GM23248 (cell line): ENCODE results near the gene TFIP11. TPM values are rescaled to one million over a fixed set of nuclear protein-coding genes. Genes with fewer than 3 reads are reported as not detected.

Experiments
- DNase-seq: peaks from one replicate; pipeline ENCODE4 v3.0.0-alpha.2; 2015
- H2AFZ ChIP-seq: fragments of 200-600 bp; sonication (generic); 2 replicates; pipeline ENCODE4 v1.6.1; 2016; ENCODE audit warnings: antibody characterized with exemption
- H3F3A ChIP-seq: fragments of 200-600 bp; sonication (generic); 2 replicates; pipeline ENCODE4 v1.6.1; 2016; ENCODE audit warnings: mild to moderate bottlenecking, antibody characterized with exemption, mixed run types; ENCODE audit not compliant: insufficient read depth
- H3K27ac ChIP-seq: fragments of 200-600 bp; sonication (generic); 2 replicates; pipeline ENCODE4 v1.5.1; 2016; ENCODE audit warnings: mild to moderate bottlenecking
- H3K27me3 ChIP-seq: fragments of 200-600 bp; sonication (generic); replicated peaks from 2 replicates; pipeline ENCODE4 v1.6.1; 2016; ENCODE audit warnings: mild to moderate bottlenecking; ENCODE audit not compliant: insufficient read depth
- H3K36me3 ChIP-seq: fragments of 200-600 bp; sonication (generic); 2 replicates; pipeline ENCODE4 v1.6.1; 2016; ENCODE audit warnings: low read depth, mild to moderate bottlenecking
- H3K4me1 ChIP-seq: fragments of 200-600 bp; sonication (generic); 2 replicates; pipeline ENCODE4 v1.6.1; 2016; ENCODE audit warnings: mild to moderate bottlenecking; ENCODE audit not compliant: insufficient read depth
- H3K4me2 ChIP-seq: fragments of 200-600 bp; sonication (generic); one replicate; pipeline ENCODE4 v1.6.1; 2016; ENCODE audit warnings: mild to moderate bottlenecking; ENCODE audit not compliant: unreplicated experiment
- H3K4me3 ChIP-seq: fragments of 200-600 bp; sonication (generic); 2 replicates; pipeline ENCODE4 v1.5.1; 2016; ENCODE audit warnings: mild to moderate bottlenecking
- H3K79me2 ChIP-seq: fragments of 200-600 bp; sonication (generic); 2 replicates; pipeline ENCODE4 v1.6.1; 2016; ENCODE audit warnings: mild to moderate bottlenecking; ENCODE audit not compliant: insufficient read depth
- H3K9ac ChIP-seq: fragments of 200-600 bp; sonication (generic); 2 replicates; pipeline ENCODE4 v1.6.1; 2016; ENCODE audit warnings: mild to moderate bottlenecking
- H3K9me2 ChIP-seq: fragments of 200-600 bp; sonication (generic); 2 replicates; pipeline ENCODE4 v1.6.1; 2016; ENCODE audit warnings: mixed run types, mild to moderate bottlenecking, moderate library complexity; ENCODE audit not compliant: insufficient read depth
- H3K9me3 ChIP-seq: fragments of 200-600 bp; sonication (generic); one replicate; pipeline ENCODE4 v1.6.1; 2017; ENCODE audit warnings: low read depth
- H4K20me1 ChIP-seq: fragments of 200-600 bp; sonication (generic); 2 replicates; pipeline ENCODE4 v1.6.0; 2016; ENCODE audit not compliant: insufficient read depth
- EZH2 ChIP-seq: fragments of 200-600 bp; sonication (generic); IDR thresholded peaks from 2 replicates; pipeline ENCODE4 v1.6.1; 2018; ENCODE audit warnings: antibody characterized with exemption, mild to moderate bottlenecking; ENCODE audit not compliant: insufficient read depth, poor library complexity, severe bottlenecking
- EZH2phosphoT487 ChIP-seq: fragments of 200-600 bp; sonication (generic); IDR thresholded peaks from 2 replicates; pipeline ENCODE4 v1.6.1; 2018; ENCODE audit warnings: antibody characterized with exemption, moderate library complexity, mild to moderate bottlenecking, low read depth; ENCODE audit not compliant: insufficient read depth
- WGBS, 2 experiments: methylation state at CpG; one replicate each; pipeline ENCODE4 v1.1.6; 2015 to 2017; ENCODE audit warnings: low lambda C conversion rate in 2 of 2, low coverage in 1 of 2; ENCODE audit errors: missing lambda C conversion rate in 2 of 2; 5-methylcytosine and 5-hydroxymethylcytosine counted together
- in situ Hi-C: fragments of 300-500 bp; cut with MboI; formaldehyde crosslinking; loops from 2 replicates; pipeline ENCODE4 v1.15.0; 2020
- polyA plus RNA-seq: library from polyadenylated mRNA; unstranded; fragments of >200 nt; fragmentation: Nextera tagmentation; extraction: Ambion mirVana; gene quantifications from 2 replicates; pipeline ENCODE4 v1.2.1, GENCODE V29; 2016
- total RNA-seq: library from RNA; depleted of rRNA; stranded (reverse); fragments of >200 nt; shearing (Covaris generic); gene quantifications from 2 replicates; pipeline ENCODE4 v1.2.3, GENCODE V29; 2014

The TFIP11 gene
- total and polyA plus RNA-seq, 2 experiments from 2014 or later: 23.1 to 41.9 TPM

DNA sequence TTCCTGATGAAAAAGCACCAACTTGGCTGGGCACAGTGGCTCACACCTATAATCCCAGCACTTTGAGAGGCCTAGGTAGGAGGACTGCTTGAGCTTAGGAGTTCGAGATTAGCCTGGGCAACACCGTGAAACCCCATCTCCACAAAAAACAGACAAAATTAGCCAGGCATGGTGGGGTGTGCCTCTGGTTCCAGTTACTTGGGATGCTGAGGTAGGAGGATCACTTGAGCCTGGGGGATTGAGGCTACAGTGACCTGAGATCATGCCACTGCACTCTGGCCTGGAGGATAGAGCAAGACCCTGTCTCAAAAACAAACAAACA is 31.7 kb downstream of the TFIP11 start:
- in situ Hi-C loops: no loop called here
- no peaks in the 10 kb centered on the region for H4K20me1 ChIP-seq
- DNase-seq: no peak
- H3K79me2 ChIP-seq: peaks cover 58% of the 10 kb centered on the region
- TF ChIP-seq EZH2 (no peak), EZH2phosphoT487 (no peak)
- H3K4me1 ChIP-seq: peaks cover 20% of the 10 kb centered on the region
- no peaks in the 10 kb centered on the region; the same call in 1 of the 2 replicates for H3F3A ChIP-seq
- no peak overlapping the region for H3K4me3 ChIP-seq
- H2AFZ ChIP-seq: no peak overlapping the region
- 100% methylated on average over 2 of the region's 2 CpGs for WGBS, 2 experiments
- H3K9me3 ChIP-seq: no peaks in the 10 kb centered on the region
- H3K36me3 ChIP-seq: no peaks in the 10 kb centered on the region
- H3K27me3 ChIP-seq: no peaks in the 10 kb centered on the region
- no peak overlapping the region for H3K9ac ChIP-seq
- no peak overlapping the region for H3K4me2 ChIP-seq
- H3K9me2 ChIP-seq: no peaks in the 10 kb centered on the region
- no peak overlapping the region for H3K27ac ChIP-seq

DNA sequence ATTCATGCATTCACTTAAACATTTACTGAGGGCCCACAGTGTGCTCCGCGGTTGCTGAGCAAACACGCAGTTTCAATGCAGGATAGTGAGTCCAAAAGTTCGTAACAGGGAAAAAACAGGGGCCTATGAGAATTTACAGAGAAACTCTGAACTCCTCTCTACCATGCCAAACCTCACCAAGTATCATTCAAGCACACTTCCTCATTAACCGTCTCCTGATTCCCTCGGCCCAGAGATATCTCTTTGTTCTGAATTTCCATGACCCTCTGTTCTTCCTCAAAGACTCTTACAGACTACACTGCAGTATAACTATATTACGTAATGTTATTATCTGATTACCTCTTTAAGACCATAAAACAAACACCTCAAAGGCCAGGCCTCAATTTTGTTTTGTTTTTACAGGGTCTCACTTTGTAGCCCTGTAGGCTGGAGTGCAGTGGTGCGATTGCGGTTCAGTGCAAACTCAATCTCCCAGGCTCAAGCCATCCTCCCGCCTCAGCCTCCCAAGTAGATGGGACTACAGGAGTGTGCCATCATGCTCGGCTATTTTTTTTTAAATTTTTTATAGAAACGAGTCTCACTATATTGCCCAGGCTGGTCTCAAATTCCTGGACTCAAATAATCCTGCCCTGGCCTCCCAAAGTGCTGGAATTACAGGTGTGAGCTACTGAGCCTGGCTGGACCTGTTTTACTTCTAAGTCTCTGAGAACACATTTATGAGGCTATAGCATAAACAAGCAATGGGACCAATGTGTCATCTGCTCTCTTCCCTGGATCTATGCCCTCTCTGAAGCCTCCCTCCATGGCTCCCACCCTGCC is 32.3 kb downstream of the TFIP11 start:
- TF ChIP-seq EZH2: no peak
- TF ChIP-seq EZH2phosphoT487: no peak
- Histone ChIP-seq H3K4me1 (peaks cover 16% of the 10 kb centered on the region), H3K9me2 (no peaks in the 10 kb centered on the region), H4K20me1 (no peaks in the 10 kb centered on the region), H3K9ac (no peak overlapping the region), H3K9me3 (no peaks in the 10 kb centered on the region), H3K4me2 (no peak overlapping the region), H3K4me3 (no peak overlapping the region), H3K79me2 (peaks cover 52% of the 10 kb centered on the region), H3K36me3 (no peaks in the 10 kb centered on the region), H3F3A (no peaks in the 10 kb centered on the region; the same call in 1 of the 2 replicates), H3K27me3 (no peaks in the 10 kb centered on the region), H2AFZ (no peak overlapping the region), H3K27ac (no peak overlapping the region)
- WGBS, 2 experiments: 88 to 90% methylated on average over 12 of the region's 12 CpGs
- in situ Hi-C loops: no loop called here
- no peak for DNase-seq

DNA sequence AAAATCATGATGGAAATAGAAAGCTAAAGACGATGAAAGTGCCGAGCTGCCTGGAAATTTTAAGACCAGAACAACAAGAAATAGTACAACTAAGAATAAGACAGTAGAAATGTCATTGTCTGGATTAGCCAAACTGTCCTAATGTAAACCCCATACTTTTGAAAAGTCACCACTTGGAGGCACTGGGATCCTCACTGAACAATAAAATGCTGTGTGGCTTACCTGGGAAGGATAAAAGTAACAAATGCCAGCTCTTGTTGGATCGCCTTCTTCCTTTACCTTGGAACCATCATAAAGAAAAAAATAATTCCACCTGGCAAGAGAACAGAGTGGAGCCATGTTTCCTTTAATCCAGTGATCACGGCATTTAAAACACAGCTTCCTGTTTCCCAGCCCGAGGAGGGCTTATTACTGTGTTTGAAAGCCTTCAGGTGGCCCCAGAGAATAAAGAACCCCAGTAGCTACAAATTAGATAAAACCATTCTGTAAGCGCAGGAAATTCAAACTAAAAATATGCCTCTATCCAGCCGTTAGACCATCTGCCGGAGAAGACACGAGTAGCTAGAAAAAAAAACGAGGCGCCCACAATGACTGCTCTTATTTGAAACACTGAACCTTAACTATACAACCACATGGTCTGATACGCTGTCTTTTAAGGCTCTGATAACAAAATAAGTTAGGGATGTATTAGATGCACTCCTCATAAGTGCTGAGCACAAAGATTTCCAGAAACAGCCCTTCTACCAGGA is 33.1 kb downstream of the TFIP11 start:
- Histone ChIP-seq H3K4me2 (no peak overlapping the region), H3K4me3 (no peak overlapping the region), H3K27ac (no peak overlapping the region), H3K36me3 (no peaks in the 10 kb centered on the region), H3K9me3 (no peaks in the 10 kb centered on the region), H2AFZ (no peak overlapping the region), H3K4me1 (peaks cover 9% of the 10 kb centered on the region), H3K27me3 (no peaks in the 10 kb centered on the region), H3K9ac (no peak overlapping the region), H4K20me1 (no peaks in the 10 kb centered on the region), H3K79me2 (peaks cover 47% of the 10 kb centered on the region), H3K9me2 (no peaks in the 10 kb centered on the region), H3F3A (no peaks in the 10 kb centered on the region)
- TF ChIP-seq EZH2: no peak
- TF ChIP-seq EZH2phosphoT487: no peak
- DNase-seq: no peak
- WGBS, 2 experiments: 75 to 76% methylated on average over 12 of the region's 12 CpGs
- in situ Hi-C loops: no loop called here

DNA sequence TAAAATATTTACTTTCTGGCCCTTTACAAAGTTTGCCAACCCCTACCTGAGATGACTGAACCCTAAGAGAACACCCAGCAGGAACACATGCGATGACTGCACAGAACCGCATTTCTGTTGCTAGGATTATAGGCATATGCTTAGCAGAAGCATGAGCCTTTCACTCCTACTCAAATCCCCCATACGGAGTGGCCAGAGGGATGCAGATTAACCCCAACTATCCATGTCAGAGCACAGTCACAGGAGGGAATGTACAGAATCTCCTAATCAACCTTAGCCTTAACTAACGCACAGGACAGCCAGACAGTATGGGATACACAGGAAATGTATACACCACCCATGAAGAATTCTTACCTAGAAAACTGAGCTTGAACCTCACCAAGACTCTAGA is 34.9 kb downstream of the TFIP11 start:
- Histone ChIP-seq H3K9me3 (no peaks in the 10 kb centered on the region), H3K36me3 (0 out of 2 replicates have a peak, but pooled peaks cover 5% of the 10 kb centered on the region), H2AFZ (no peak overlapping the region), H3K27ac (no peak overlapping the region), H3K4me3 (no peak overlapping the region), H4K20me1 (no peaks in the 10 kb centered on the region), H3K4me1 (peaks cover under 1% of the 10 kb centered on the region), H3F3A (peaks cover 1% of the 10 kb centered on the region; the same call in 1 of the 2 replicates), H3K9me2 (no peaks in the 10 kb centered on the region), H3K79me2 (peaks cover 40% of the 10 kb centered on the region), H3K27me3 (no peaks in the 10 kb centered on the region), H3K9ac (no peak overlapping the region), H3K4me2 (no peak overlapping the region)
- in situ Hi-C loops: no loop called here
- WGBS, 2 experiments: 32 to 35% methylated on average over 4 of the region's 4 CpGs
- no peak for TF ChIP-seq EZH2phosphoT487
- no peak for DNase-seq
